Measurements from ENCODE around the gene CHST8. TPM values are rescaled to one million over a fixed set of nuclear protein-coding genes. Genes with fewer than 3 reads are reported as not detected.
"Not testable (repeated sequence)": the region's sequence is repeated elsewhere in the genome, so short reads cannot be mapped to it uniquely, and the experiment has no call there.

CHST8 gene
- total RNA-seq, 1 donor from 2014 or later = 3.2 TPM

- no peak for DNase-seq (ENCODE audit: extremely low spot score in 2 of 2)
- H3K4me3 ChIP-seq = no peak overlapping the region
- no peaks in the 10 kb centered on the region for H3K36me3 ChIP-seq
- H3K9me3 ChIP-seq = peaks cover 8% of the 10 kb centered on the region
- intact Hi-C loops (cut with DNase I) = no loop called here
- H3K27ac ChIP-seq = no peak overlapping the region
- H3K27me3 ChIP-seq = no peaks in the 10 kb centered on the region
- no peak for TF ChIP-seq POLR2A (IDR thresholded peaks at IDR 0.05)
- TF ChIP-seq, protein P1, sequence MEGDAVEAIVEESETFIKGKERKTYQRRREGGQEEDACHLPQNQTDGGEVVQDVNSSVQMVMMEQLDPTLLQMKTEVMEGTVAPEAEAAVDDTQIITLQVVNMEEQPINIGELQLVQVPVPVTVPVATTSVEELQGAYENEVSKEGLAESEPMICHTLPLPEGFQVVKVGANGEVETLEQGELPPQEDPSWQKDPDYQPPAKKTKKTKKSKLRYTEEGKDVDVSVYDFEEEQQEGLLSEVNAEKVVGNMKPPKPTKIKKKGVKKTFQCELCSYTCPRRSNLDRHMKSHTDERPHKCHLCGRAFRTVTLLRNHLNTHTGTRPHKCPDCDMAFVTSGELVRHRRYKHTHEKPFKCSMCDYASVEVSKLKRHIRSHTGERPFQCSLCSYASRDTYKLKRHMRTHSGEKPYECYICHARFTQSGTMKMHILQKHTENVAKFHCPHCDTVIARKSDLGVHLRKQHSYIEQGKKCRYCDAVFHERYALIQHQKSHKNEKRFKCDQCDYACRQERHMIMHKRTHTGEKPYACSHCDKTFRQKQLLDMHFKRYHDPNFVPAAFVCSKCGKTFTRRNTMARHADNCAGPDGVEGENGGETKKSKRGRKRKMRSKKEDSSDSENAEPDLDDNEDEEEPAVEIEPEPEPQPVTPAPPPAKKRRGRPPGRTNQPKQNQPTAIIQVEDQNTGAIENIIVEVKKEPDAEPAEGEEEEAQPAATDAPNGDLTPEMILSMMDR (IDR thresholded peaks at IDR 0.05) = no peak
- no peak for TF ChIP-seq POLR2AphosphoS5 (IDR thresholded peaks at IDR 0.05; ENCODE audit: insufficient read depth in 1 of 2, low read depth in 1 of 2)
- no peaks in the 10 kb centered on the region for H3K4me1 ChIP-seq
These were observed 19.1 kb upstream of the CHST8 start for GRCh38 chr19:33602576-33603204.

DNA sequence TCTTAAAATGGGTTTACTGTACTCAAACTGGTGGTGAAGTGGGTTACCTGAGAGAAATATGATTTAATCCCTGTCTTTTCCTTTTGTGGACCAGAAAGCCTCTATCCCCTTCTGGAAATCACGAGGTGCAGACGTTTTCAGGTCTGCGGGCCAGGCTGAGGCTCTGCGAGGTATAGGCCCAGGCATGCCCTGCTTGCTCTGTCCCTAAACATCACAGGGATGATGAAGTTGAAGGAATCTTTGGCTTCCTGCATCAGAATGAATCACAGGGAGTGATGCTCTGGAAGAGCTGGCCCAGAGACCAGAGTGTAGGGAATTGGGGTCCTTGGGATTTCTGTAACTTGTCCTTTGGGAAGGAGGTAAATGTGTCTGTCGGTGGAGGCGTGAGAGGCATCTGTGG, 18.4 kb upstream of the CHST8 start:
- no peak for DNase-seq (ENCODE audit: extremely low spot score in 2 of 2)
- intact Hi-C loops (cut with DNase I) = no loop called here
- Histone ChIP-seq H3K36me3 (no peaks in the 10 kb centered on the region), H3K4me1 (no peaks in the 10 kb centered on the region), H3K9me3 (peaks cover 8% of the 10 kb centered on the region), H3K27me3 (no peaks in the 10 kb centered on the region), H3K4me3 (no peak overlapping the region), H3K27ac (no peak overlapping the region)
- TF ChIP-seq, protein P1 (IDR thresholded peaks at IDR 0.05) = no peak
- no peak for TF ChIP-seq POLR2A (IDR thresholded peaks at IDR 0.05)

DNA sequence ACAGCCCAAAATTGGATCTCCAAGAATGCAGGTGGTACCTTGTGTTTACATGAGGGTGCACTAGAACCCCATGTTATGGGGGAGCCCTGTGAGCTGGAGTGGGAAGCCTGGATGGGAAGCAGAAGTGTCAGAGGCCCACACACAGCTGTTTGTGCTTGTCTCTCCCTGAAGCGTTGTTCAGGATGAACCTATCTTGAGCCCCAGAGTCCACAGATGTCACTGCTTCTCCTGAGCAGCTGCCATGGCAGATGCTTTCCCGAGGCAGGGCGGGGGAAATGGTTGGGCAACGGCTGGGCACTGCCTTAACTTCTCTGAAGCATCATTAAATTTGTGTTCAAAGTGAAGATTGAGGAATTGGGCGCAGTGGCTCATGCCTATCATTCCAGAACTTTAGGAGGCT, 17.1 kb upstream of the CHST8 start:
- Histone ChIP-seq H3K27me3 (no peaks in the 10 kb centered on the region), H3K4me1 (no peaks in the 10 kb centered on the region), H3K27ac (no peak overlapping the region), H3K9me3 (peaks cover 8% of the 10 kb centered on the region), H3K36me3 (no peaks in the 10 kb centered on the region), H3K4me3 (no peak overlapping the region)
- no peak for DNase-seq (ENCODE audit: extremely low spot score in 2 of 2)
- TF ChIP-seq, protein P1 (IDR thresholded peaks at IDR 0.05) = no peak
- no peak for TF ChIP-seq POLR2A (IDR thresholded peaks at IDR 0.05)
- TF ChIP-seq POLR2AphosphoS5 (IDR thresholded peaks at IDR 0.05; ENCODE audit: insufficient read depth in 1 of 2, low read depth in 1 of 2) = no peak
- intact Hi-C loops (cut with DNase I) = no loop called here

DNA sequence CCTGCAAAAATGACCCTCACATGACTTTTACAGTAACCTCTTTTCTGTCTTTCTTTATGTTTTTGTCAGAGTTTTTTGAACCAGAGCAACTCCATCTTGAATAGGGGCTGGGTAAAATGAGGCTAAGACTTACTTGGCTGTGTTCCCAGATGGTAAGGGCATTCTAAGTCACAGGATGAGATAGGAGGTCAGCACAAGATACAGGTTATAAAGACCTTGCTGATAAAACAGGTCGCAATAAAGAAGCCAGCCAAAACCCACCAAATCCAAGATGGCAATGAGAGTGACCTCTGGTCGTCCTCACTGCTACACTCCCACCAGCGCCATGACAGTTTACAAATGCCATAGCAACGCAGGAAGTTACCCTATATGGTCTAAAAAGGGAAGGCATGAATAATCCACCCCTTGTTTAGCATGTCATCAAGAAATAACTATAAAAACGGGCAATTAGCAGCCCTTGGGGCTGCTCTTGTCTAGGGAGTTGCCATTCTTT, 15.9 kb upstream of the CHST8 start:
- H3K4me1 ChIP-seq; DNase-seq (ENCODE audit: extremely low spot score in 2 of 2); H3K9me3 ChIP-seq; H3K4me3 ChIP-seq; H3K36me3 ChIP-seq; intact Hi-C loops (cut with DNase I); H3K27ac ChIP-seq; H3K27me3 ChIP-seq: not testable (repeated sequence)

DNA sequence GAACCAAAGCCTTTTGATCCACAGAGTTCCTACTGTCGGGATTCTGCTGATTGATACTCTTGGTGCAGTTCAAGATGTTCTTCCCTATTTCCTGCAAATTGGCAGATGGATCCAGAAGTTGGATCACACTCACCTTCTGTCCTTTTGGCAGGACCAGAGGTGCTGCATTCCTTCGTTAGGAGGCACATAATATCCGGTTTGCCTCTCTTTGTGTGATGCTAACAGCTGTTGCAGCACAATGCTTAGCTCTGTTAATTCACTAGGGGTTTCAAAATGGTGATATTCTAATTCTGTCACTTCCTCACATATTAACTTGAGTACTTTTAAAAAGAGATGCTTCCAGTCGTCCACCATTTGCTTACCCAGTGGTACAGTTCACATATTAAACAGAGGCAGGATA, 15.2 kb upstream of the CHST8 start:
- no peak overlapping the region for H3K4me3 ChIP-seq
- no peak overlapping the region for H3K27ac ChIP-seq
- intact Hi-C loops (cut with DNase I) = no loop called here
- TF ChIP-seq, protein P1 (IDR thresholded peaks at IDR 0.05) = no peak
- TF ChIP-seq POLR2A (IDR thresholded peaks at IDR 0.05) (no peak), POLR2AphosphoS5 (IDR thresholded peaks at IDR 0.05; ENCODE audit: insufficient read depth in 1 of 2, low read depth in 1 of 2) (no peak)
- H3K4me1 ChIP-seq = no peaks in the 10 kb centered on the region
- DNase-seq (ENCODE audit: extremely low spot score in 2 of 2) = no peak
- no peaks in the 10 kb centered on the region for H3K36me3 ChIP-seq
- peaks cover 4% of the 10 kb centered on the region for H3K9me3 ChIP-seq
- no peaks in the 10 kb centered on the region for H3K27me3 ChIP-seq
